HCT116 (cell line): ENCODE data around the gene SPATC1L. TPM values are rescaled to one million over a fixed set of nuclear protein-coding genes. Genes with fewer than 3 reads are reported as not detected.

Experiments
- ATAC-seq: fragments of 200-7000 bp; cut with Tn5 transposase; 2 replicates; pipeline ENCODE4 v1.9.1; 2020; ENCODE audit warnings: mild to moderate bottlenecking, moderate library complexity
- BruUV-seq: library from RNA; stranded (reverse); fragments of 400-500 nt; replicated peaks from 2 replicates; lab custom pipeline; 2021; lab: Mats Ljungman, UMichigan
- CTCF ChIA-PET: fragments of 300-600 bp; sonication (Branson Sonifier 250); formaldehyde crosslinking; loops from one replicate; lab custom pipeline; 2021; ENCODE audit warnings: antibody characterized with exemption; lab: Charles Lee
- POLR2A ChIA-PET: fragments of 300-600, 350-600 bp; sonication (Branson Sonifier 250); formaldehyde crosslinking; loops from one replicate; lab custom pipeline; 2021; ENCODE audit warnings: antibody characterized with exemption; lab: Charles Lee
- RAD21 ChIA-PET, 2 experiments: fragments of 300-600 bp; sonication (Branson Sonifier 250); formaldehyde crosslinking; loops; one replicate each; lab custom pipeline; 2023; ENCODE audit warnings: low total read pairs in 2 of 2; ENCODE audit not compliant: uncharacterized antibody in 2 of 2, unreplicated experiment in 2 of 2, low non-redundant PET in 1 of 2; lab: Charles Lee
- DNase-seq: peaks from one replicate; pipeline ENCODE4 v3.0.0-alpha.2; 2010; ENCODE audit warnings: low read depth, low spot score
- H2AFZ ChIP-seq: fragments of 200-600 bp; shearing (Covaris generic), sonication (generic); 2 replicates; pipeline ENCODE4 v1.6.1; 2017; ENCODE audit warnings: low read depth, mixed run types, mixed read lengths, antibody characterized with exemption, low read length; ENCODE audit not compliant: poor library complexity, severe bottlenecking
- H3K27ac ChIP-seq: 2 replicates; pipeline ENCODE4 v1.5.1; 2012; ENCODE audit warnings: low read depth, low read length
- H3K27me3 ChIP-seq: fragments of 200-600 bp; sonication (generic); 2 replicates; pipeline ENCODE4 v1.6.1; 2016; ENCODE audit warnings: mixed run types, low read length, mixed read lengths; ENCODE audit not compliant: insufficient read depth
- H3K36me3 ChIP-seq, 2 experiments: fragments of 200-500 bp in 1 of 2; fragments of 200-600 bp in 1 of 2; sonication (Bioruptor generic) in 1 of 2; sonication (generic) in 1 of 2; 2 replicates each; pipeline versions ENCODE4 v1.5.1 to v1.6.1; 2014 to 2016; ENCODE audit warnings: low read length in 2 of 2, inconsistent platforms in 1 of 2, mixed read lengths in 1 of 2, mixed run types in 1 of 2; ENCODE audit not compliant: insufficient read depth in 2 of 2, control insufficient read depth in 1 of 2
- H3K4me1 ChIP-seq, 2 experiments: fragments of 200-600 bp in 1 of 2; sonication (generic) in 1 of 2; 2 replicates each; pipeline versions ENCODE4 v1.5.1 to v1.6.1; 2012 to 2017; ENCODE audit warnings: low read length in 2 of 2, inconsistent platforms in 1 of 2, mild to moderate bottlenecking in 1 of 2, mixed read lengths in 1 of 2, mixed run types in 1 of 2, moderate library complexity in 1 of 2; ENCODE audit not compliant: insufficient read depth in 2 of 2, control insufficient read depth in 1 of 2
- H3K4me2 ChIP-seq: fragments of 200-600 bp; sonication (generic); 2 replicates; pipeline ENCODE4 v1.6.1; 2017; ENCODE audit warnings: mixed run types, low read length, mixed read lengths
- H3K4me3 ChIP-seq, 2 experiments: fragments of 200-600 bp in 1 of 2; sonication (generic) in 1 of 2; replicated peaks in 1 of 2; 2 replicates each; pipeline ENCODE4 v1.5.1; 2011 to 2016; ENCODE audit warnings: low read length in 2 of 2, control low read depth in 1 of 2, low read depth in 1 of 2, mild to moderate bottlenecking in 1 of 2, mixed read lengths in 1 of 2, mixed run types in 1 of 2
- H3K79me2 ChIP-seq: fragments of 200-600 bp; sonication (generic); 2 replicates; pipeline ENCODE4 v1.6.1; 2017; ENCODE audit warnings: mild to moderate bottlenecking, mixed run types, low read length, moderate library complexity, mixed read lengths; ENCODE audit not compliant: insufficient read depth
- H3K9ac ChIP-seq: fragments of 200-600 bp; sonication (generic); 2 replicates; pipeline ENCODE4 v1.6.1; 2016; ENCODE audit warnings: low read length, mixed read lengths
- H3K9me2 ChIP-seq: fragments of 200-600 bp; sonication (generic), shearing (Covaris generic); 2 replicates; pipeline ENCODE4 v1.6.1; 2017; ENCODE audit warnings: mixed run types, mild to moderate bottlenecking, moderate library complexity; ENCODE audit not compliant: insufficient read depth
- H3K9me3 ChIP-seq, 2 experiments: fragments of 200-500 bp in 1 of 2; fragments of 200-600 bp in 1 of 2; sonication (Bioruptor generic) in 1 of 2; sonication (generic) in 1 of 2; 2 replicates each; pipeline ENCODE4 v1.6.1; 2014 to 2017; ENCODE audit warnings: low read length in 2 of 2, mixed read lengths in 2 of 2, inconsistent platforms in 1 of 2, low read depth in 1 of 2, mild to moderate bottlenecking in 1 of 2, mixed run types in 1 of 2, moderate library complexity in 1 of 2; ENCODE audit not compliant: control insufficient read depth in 1 of 2, insufficient read depth in 1 of 2
- H4K20me1 ChIP-seq: fragments of 200-600 bp; sonication (generic), shearing (Covaris generic); 2 replicates; pipeline ENCODE4 v1.6.1; 2017; ENCODE audit warnings: mixed run types, mild to moderate bottlenecking, moderate library complexity; ENCODE audit not compliant: insufficient read depth
- CBX3 ChIP-seq: IDR thresholded peaks from 2 replicates; pipeline ENCODE4 v1.6.1; 2012; ENCODE audit warnings: low read depth
- CEBPB ChIP-seq: IDR thresholded peaks from 2 replicates; pipeline ENCODE4 v1.6.1; 2012; ENCODE audit warnings: low read depth
- EGR1 ChIP-seq: IDR thresholded peaks from 2 replicates; pipeline ENCODE4 v1.6.1; 2012; ENCODE audit warnings: low read depth
- ELF1 ChIP-seq: IDR thresholded peaks from 2 replicates; pipeline ENCODE4 v1.6.1; 2012; ENCODE audit warnings: low read depth, borderline replicate concordance
- EZH2phosphoT487 ChIP-seq: fragments of 200-600 bp; IDR thresholded peaks from 2 replicates; pipeline ENCODE4 v1.6.1; 2018; ENCODE audit warnings: antibody characterized with exemption, borderline replicate concordance
- FOSL1 ChIP-seq: IDR thresholded peaks from 2 replicates; pipeline ENCODE4 v1.6.1; 2012; ENCODE audit warnings: low read depth
- JUND ChIP-seq: IDR thresholded peaks from 2 replicates; pipeline ENCODE4 v1.6.1; 2012
- POLR2AphosphoS5 ChIP-seq: IDR thresholded peaks from 2 replicates; pipeline ENCODE4 v1.6.1; 2011; ENCODE audit warnings: mild to moderate bottlenecking, low read depth, low read length, moderate library complexity
- RAD21 ChIP-seq: IDR thresholded peaks from 2 replicates; pipeline ENCODE4 v1.6.1; 2012; ENCODE audit warnings: low read depth, mild to moderate bottlenecking
- SIN3A ChIP-seq: IDR thresholded peaks from 2 replicates; pipeline ENCODE4 v1.6.1; 2012; ENCODE audit warnings: low read depth
- TCF7L2 ChIP-seq: IDR thresholded peaks from 2 replicates; pipeline ENCODE4 v1.7.0; 2011; ENCODE audit warnings: borderline replicate concordance, inconsistent platforms; ENCODE audit not compliant: insufficient read depth, insufficient read length; ENCODE audit errors: extremely low read depth
- ZFX ChIP-seq: fragments of 450-650 bp; IDR thresholded peaks from 2 replicates; pipeline ENCODE4 v1.6.1; 2017
- ZNF274 ChIP-seq: fragments of 200-500 bp; sonication (Bioruptor generic); IDR thresholded peaks from 2 replicates; pipeline ENCODE4 v1.6.1; 2014; ENCODE audit warnings: mild to moderate bottlenecking, low read depth, low read length, inconsistent platforms
- intact Hi-C: fragments of 100-400 bp; cut with micrococcal nuclease; formaldehyde crosslinking; loops from 2 replicates; pipeline ENCODE4 v1.10.0; 2022
- total RNA-seq: library from RNA; stranded (reverse); gene quantifications from one replicate; pipeline ENCODE4 v1.2.1, GENCODE V29; 2021; ENCODE audit not compliant: unreplicated experiment
- TF ChIP-seq, protein P1 (sequence below): IDR thresholded peaks from 2 replicates; pipeline ENCODE4 v1.6.1; 2012
- TF ChIP-seq, protein P2 (sequence below): IDR thresholded peaks from 2 replicates; pipeline ENCODE4 v1.6.1; 2012
- TF ChIP-seq, protein P3 (sequence below): IDR thresholded peaks from 2 replicates; pipeline ENCODE4 v1.6.1; 2011; ENCODE audit warnings: mild to moderate bottlenecking, low read length, moderate library complexity; ENCODE audit not compliant: insufficient replicate concordance; ENCODE audit errors: extremely low read depth
- TF ChIP-seq, protein P4 (sequence below), 3 experiments: fragments of 200-600 bp in 1 of 3; sonication (generic) in 1 of 3; IDR thresholded peaks in 2 of 3; conservative IDR thresholded peaks in 1 of 3; 2 replicates each; pipeline ENCODE4 v1.5.1; 2012 to 2017; ENCODE audit warnings: low read depth in 2 of 3, low read length in 2 of 3, antibody characterized with exemption in 1 of 3, borderline replicate concordance in 1 of 3, control low read depth in 1 of 3, mild to moderate bottlenecking in 1 of 3, mixed read lengths in 1 of 3, mixed run types in 1 of 3, moderate library complexity in 1 of 3; ENCODE audit not compliant: insufficient read depth in 1 of 3
- TF ChIP-seq, protein P5 (sequence below): IDR thresholded peaks from 2 replicates; pipeline ENCODE4 v1.6.1; 2012; ENCODE audit warnings: low read depth

The SPATC1L gene
- total RNA-seq, 1 experiment from 2014 or later = 1.3 TPM

DNA sequence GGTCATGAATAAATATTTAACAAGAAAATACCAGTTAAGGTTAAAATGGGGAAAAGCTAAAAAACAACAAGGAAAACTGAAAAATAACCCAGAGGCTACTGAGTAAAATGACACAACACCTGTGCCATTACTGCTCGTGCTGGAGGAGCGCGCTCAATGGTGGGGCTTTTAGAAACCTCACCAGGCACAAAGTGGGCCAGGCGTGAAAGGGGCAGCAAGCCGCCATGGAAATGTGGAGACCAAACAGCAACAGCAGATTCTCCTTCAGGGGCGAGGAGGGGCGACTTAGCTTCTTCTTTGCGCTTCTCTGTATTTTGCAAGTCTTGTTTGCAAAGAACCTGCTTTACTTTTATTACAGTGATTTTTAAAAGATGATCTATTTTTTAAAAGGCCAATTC is 18.9 kb upstream of the SPATC1L start:
- POLR2A ChIA-PET = no interaction called here
- TF ChIP-seq FOSL1 (no peak), EZH2phosphoT487 (no peak), EGR1 (no peak), JUND (no peak), ZFX (no peak), ZNF274 (no peak), ELF1 (no peak), RAD21 (no peak), CBX3 (no peak), CEBPB (no peak), SIN3A (no peak), TCF7L2 (no peak), POLR2AphosphoS5 (no peak)
- TF ChIP-seq, protein P1, sequence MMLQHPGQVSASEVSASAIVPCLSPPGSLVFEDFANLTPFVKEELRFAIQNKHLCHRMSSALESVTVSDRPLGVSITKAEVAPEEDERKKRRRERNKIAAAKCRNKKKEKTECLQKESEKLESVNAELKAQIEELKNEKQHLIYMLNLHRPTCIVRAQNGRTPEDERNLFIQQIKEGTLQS = no peak
- TF ChIP-seq, protein P2, sequence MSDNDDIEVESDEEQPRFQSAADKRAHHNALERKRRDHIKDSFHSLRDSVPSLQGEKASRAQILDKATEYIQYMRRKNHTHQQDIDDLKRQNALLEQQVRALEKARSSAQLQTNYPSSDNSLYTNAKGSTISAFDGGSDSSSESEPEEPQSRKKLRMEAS = no peak
- TF ChIP-seq, protein P3, sequence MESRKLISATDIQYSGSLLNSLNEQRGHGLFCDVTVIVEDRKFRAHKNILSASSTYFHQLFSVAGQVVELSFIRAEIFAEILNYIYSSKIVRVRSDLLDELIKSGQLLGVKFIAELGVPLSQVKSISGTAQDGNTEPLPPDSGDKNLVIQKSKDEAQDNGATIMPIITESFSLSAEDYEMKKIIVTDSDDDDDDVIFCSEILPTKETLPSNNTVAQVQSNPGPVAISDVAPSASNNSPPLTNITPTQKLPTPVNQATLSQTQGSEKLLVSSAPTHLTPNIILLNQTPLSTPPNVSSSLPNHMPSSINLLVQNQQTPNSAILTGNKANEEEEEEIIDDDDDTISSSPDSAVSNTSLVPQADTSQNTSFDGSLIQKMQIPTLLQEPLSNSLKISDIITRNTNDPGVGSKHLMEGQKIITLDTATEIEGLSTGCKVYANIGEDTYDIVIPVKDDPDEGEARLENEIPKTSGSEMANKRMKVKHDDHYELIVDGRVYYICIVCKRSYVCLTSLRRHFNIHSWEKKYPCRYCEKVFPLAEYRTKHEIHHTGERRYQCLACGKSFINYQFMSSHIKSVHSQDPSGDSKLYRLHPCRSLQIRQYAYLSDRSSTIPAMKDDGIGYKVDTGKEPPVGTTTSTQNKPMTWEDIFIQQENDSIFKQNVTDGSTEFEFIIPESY = no peak
- TF ChIP-seq, protein P4, sequence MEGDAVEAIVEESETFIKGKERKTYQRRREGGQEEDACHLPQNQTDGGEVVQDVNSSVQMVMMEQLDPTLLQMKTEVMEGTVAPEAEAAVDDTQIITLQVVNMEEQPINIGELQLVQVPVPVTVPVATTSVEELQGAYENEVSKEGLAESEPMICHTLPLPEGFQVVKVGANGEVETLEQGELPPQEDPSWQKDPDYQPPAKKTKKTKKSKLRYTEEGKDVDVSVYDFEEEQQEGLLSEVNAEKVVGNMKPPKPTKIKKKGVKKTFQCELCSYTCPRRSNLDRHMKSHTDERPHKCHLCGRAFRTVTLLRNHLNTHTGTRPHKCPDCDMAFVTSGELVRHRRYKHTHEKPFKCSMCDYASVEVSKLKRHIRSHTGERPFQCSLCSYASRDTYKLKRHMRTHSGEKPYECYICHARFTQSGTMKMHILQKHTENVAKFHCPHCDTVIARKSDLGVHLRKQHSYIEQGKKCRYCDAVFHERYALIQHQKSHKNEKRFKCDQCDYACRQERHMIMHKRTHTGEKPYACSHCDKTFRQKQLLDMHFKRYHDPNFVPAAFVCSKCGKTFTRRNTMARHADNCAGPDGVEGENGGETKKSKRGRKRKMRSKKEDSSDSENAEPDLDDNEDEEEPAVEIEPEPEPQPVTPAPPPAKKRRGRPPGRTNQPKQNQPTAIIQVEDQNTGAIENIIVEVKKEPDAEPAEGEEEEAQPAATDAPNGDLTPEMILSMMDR (IDR thresholded peaks at IDR 0.05 in 2 of 3, conservative IDR thresholded peaks at IDR 0.05 in 1 of 3; ENCODE audit: borderline replicate concordance in 1 of 3, insufficient read depth in 1 of 3, low read depth in 2 of 3, low read length in 2 of 3) = no peak
- TF ChIP-seq, protein P5, sequence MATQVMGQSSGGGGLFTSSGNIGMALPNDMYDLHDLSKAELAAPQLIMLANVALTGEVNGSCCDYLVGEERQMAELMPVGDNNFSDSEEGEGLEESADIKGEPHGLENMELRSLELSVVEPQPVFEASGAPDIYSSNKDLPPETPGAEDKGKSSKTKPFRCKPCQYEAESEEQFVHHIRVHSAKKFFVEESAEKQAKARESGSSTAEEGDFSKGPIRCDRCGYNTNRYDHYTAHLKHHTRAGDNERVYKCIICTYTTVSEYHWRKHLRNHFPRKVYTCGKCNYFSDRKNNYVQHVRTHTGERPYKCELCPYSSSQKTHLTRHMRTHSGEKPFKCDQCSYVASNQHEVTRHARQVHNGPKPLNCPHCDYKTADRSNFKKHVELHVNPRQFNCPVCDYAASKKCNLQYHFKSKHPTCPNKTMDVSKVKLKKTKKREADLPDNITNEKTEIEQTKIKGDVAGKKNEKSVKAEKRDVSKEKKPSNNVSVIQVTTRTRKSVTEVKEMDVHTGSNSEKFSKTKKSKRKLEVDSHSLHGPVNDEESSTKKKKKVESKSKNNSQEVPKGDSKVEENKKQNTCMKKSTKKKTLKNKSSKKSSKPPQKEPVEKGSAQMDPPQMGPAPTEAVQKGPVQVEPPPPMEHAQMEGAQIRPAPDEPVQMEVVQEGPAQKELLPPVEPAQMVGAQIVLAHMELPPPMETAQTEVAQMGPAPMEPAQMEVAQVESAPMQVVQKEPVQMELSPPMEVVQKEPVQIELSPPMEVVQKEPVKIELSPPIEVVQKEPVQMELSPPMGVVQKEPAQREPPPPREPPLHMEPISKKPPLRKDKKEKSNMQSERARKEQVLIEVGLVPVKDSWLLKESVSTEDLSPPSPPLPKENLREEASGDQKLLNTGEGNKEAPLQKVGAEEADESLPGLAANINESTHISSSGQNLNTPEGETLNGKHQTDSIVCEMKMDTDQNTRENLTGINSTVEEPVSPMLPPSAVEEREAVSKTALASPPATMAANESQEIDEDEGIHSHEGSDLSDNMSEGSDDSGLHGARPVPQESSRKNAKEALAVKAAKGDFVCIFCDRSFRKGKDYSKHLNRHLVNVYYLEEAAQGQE = no peak
- CTCF ChIA-PET = no interaction called here

More for the DNA sequence above, 18.9 kb upstream of the SPATC1L start:
- BruUV-seq = no TSS peak
- no peak overlapping the region for H3K4me2 ChIP-seq
- H3K27ac ChIP-seq = no peak overlapping the region
- H3K36me3 ChIP-seq = no peaks in the 10 kb centered on the region; a peak in 2 of 4 replicates
- no peak overlapping the region for H2AFZ ChIP-seq
- no peaks in the 10 kb centered on the region for H4K20me1 ChIP-seq
- ATAC-seq (no peak), DNase-seq (no peak)
- H3K27me3 ChIP-seq = no peaks in the 10 kb centered on the region
- H3K79me2 ChIP-seq = no peaks in the 10 kb centered on the region
- no peaks in the 10 kb centered on the region for H3K9me2 ChIP-seq
- H3K9me3 ChIP-seq = no peaks in the 10 kb centered on the region
- intact Hi-C loops = no loop called here
- RAD21 ChIA-PET = interaction anchor here in 1 of 2 experiments (0.6 kb wide), 1 partner anchor 56 kb away, joined by 6 read pairs; no protein-coding TSS in a partner anchor
- no peaks in the 10 kb centered on the region for H3K4me1 ChIP-seq
- no peak overlapping the region for H3K4me3 ChIP-seq
- H3K9ac ChIP-seq = no peak overlapping the region
